NB4 (cell line): ENCODE results near the gene SPTBN5.

ENCODE experiments used
- DNase-seq: peaks from one replicate; pipeline ENCODE4 v3.0.0; 2010; ENCODE audit warnings: low read depth
- H3K4me3 ChIP-seq: one replicate; pipeline ENCODE4 v1.5.1; 2011; ENCODE audit warnings: mild to moderate bottlenecking, low read depth, low read length, moderate library complexity
- MYC ChIP-seq: IDR thresholded peaks from 2 replicates; pipeline ENCODE4 v1.6.1; 2011; ENCODE audit warnings: low read depth, low read length
- POLR2A ChIP-seq: IDR thresholded peaks from 2 replicates; pipeline ENCODE4 v1.6.1; 2011; ENCODE audit warnings: mild to moderate bottlenecking; ENCODE audit not compliant: insufficient read length; ENCODE audit errors: extremely low read depth
- TF ChIP-seq, protein P1 (sequence below): IDR thresholded peaks from one replicate; pipeline ENCODE4 v1.5.1; 2012; ENCODE audit warnings: low read depth, low read length
- TF ChIP-seq, protein P2 (sequence below): IDR thresholded peaks from 2 replicates; pipeline ENCODE4 v1.6.1; 2011; ENCODE audit warnings: low read depth, low read length

SPTBN5 gene

DNA sequence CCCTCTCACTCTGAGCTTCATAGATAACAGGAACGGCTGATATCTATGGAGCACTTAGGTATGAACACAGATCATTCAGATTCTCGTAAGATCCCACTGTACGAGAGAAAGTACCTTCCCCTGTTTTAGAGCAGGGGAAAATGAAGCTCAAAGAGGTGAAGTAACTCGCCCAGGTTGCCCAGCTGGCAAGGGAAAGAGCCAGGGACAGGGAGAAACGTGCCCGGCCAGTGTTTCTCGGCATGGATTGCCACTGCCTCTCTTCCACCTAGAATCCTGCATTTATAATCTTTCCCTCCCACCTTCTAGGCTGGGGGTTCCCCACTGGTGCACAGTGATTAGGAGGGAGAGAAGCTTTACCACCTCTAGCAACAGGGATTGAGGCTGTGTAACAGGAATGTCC lies 39.5 kb upstream of the SPTBN5 start:
- no peak for DNase-seq
- TF ChIP-seq, protein P1, sequence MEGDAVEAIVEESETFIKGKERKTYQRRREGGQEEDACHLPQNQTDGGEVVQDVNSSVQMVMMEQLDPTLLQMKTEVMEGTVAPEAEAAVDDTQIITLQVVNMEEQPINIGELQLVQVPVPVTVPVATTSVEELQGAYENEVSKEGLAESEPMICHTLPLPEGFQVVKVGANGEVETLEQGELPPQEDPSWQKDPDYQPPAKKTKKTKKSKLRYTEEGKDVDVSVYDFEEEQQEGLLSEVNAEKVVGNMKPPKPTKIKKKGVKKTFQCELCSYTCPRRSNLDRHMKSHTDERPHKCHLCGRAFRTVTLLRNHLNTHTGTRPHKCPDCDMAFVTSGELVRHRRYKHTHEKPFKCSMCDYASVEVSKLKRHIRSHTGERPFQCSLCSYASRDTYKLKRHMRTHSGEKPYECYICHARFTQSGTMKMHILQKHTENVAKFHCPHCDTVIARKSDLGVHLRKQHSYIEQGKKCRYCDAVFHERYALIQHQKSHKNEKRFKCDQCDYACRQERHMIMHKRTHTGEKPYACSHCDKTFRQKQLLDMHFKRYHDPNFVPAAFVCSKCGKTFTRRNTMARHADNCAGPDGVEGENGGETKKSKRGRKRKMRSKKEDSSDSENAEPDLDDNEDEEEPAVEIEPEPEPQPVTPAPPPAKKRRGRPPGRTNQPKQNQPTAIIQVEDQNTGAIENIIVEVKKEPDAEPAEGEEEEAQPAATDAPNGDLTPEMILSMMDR = no peak
- TF ChIP-seq MYC (no peak), POLR2A (no peak)
- TF ChIP-seq, protein P2, sequence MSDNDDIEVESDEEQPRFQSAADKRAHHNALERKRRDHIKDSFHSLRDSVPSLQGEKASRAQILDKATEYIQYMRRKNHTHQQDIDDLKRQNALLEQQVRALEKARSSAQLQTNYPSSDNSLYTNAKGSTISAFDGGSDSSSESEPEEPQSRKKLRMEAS = no peak
- H3K4me3 ChIP-seq = no peak overlapping the region

DNA sequence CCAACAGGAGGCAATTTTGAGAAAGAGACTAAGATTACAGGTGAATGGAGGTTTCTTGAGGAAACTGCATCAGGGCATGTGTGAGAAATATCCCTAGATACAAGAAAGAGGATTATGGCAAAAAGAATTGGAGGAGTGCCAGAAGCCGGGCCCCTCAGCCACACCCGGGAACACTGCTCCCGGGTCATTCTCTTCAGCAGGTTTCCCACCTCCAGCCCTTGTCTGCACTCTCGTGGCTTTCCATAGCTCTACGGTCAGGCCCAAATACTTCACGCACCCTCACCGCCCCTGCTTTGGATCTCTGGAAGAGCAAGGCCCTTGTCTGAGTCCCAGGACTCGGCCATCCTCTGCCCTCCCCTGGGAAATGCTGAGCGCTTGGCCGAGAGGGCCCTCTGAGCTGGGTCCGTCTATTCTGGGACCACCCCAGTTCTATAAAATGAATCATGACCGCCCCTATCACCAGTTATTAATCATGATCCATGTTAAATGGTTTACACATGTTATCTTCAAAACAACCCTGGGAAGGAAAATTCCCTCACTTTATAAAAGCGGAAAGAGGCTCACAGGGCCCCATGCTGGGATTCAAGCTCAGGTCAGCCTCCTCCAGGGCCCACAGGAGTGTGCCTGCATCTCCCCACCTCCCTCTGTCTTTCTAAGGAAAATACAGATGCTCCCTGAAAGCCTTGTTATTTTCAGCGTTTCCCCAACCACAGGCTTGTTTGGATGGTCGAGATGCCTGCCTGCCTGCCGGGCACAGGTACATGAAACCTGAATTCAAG lies 38.8 kb upstream of the SPTBN5 start:
- H3K4me3 ChIP-seq = no peak overlapping the region
- no peak for DNase-seq
- TF ChIP-seq MYC = no peak
- TF ChIP-seq POLR2A = no peak

DNA sequence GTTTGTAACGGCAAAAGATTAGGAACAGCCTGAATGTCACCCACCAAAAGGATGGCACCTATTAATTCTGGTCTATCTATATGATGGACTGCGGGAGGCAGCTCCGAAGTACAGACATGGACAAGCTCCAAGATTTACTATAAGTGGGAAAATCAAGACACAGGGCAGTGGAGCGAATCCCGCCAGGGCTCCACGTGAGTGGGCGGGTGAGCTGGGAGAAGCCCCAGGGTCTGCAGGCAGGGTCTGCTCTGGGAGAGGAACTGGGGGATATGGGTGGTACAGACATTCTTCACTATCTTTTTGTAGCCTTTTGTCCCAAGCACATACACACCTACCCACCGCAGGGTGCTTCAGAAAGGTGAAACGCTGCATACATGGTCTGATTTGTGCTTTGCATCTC lies 38.2 kb upstream of the SPTBN5 start:
- no peak for TF ChIP-seq POLR2A
- TF ChIP-seq MYC = no peak
- TF ChIP-seq, protein P2 = no peak
- TF ChIP-seq, protein P1 = no peak
- no peak for DNase-seq
- no peak overlapping the region for H3K4me3 ChIP-seq

DNA sequence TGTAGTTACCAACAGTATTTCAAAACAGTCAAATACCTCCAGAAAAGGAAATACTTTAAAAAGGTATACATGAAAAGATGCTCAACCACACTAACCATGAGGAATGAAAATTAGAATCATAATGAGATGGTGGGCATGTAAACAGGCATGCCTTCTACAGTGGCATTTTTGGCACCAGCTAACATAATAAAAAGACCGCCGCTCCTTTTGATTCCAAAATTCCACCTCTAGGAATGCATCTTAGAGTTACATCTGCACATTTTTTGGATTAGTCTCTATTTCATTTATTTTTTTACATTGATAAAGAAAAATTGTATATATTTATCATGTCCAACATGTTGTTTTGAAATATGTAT lies 37.0 kb upstream of the SPTBN5 start:
- H3K4me3 ChIP-seq = no peak overlapping the region
- TF ChIP-seq POLR2A (no peak), MYC (no peak)
- TF ChIP-seq, protein P2 = no peak
- TF ChIP-seq, protein P1 = no peak
- DNase-seq = no peak

DNA sequence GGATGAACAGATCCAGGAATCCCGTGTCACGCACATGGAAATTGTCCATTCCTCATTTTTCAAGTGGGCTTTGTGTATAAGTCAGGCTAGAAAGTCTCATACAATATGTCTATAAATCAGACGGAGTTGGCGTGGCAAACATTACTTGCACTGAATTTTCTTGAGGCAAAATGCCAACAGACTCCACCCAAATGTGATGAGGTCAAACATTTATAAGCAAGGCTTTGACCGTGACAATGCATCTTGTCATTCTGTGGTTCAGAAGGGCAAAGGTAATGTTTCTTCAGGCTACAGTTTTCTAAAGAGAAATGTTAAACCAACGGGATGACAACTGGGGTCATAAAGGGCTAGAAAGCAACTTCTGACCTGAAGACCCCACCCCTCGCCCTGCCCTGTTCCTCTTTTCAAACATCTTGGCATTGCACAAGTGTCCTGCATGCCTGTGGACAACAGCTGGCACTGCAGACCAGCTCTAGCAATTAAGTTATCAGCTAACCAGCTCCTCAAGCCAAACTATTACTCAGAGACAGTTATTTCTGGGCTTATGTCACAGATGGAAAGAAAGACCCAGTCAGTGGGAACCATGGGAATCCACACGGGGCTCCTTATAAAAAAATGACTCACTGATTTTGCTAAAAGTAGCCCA lies 36.5 kb upstream of the SPTBN5 start:
- TF ChIP-seq POLR2A (no peak), MYC (no peak)
- TF ChIP-seq, protein P1 = no peak
- TF ChIP-seq, protein P2 = no peak
- DNase-seq = peak; percentile 71
- H3K4me3 ChIP-seq = no peak overlapping the region
